ENCODE results near the gene GRK4. TPM values are rescaled to one million over a fixed set of nuclear protein-coding genes. Genes with fewer than 3 reads are reported as not detected.

GRK4 gene
- total RNA-seq, 3 donors from 2014 or later (not counting 1 experiment from before 2014, with no cell fraction given) = 2.0 to 6.4 (median 5.1) TPM

DNA sequence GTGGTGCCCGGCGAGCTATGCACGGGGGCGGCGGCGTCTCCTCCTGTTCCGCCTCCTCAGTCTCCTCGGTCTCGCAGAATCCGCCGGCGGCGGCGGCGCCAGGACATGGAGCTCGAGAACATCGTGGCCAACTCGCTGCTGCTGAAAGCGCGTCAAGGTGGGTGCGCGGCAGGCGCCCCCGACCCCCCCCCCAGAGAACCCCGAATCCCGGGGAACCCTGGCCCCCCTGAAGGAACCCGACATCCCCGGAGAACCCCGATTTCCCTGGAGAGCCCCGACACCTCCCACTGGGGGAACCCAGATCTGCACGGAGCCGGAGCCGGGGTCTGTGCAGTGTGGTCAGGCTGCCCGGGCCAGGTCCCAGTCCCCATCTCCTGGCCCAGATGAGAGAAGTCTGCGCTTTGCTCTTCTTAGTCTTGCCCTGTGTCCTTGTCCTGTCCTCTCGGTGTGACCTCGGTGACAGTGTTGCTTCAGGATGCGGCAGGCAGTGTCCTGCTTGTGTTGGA is 648 bp downstream of the GRK4 start:
- Histone ChIP-seq H3K36me3 (ENCODE audit: control insufficient read depth, insufficient read depth, low read length) (no peaks in the 10 kb centered on the region), H3K9me3 (ENCODE audit: control insufficient read depth, insufficient read depth, low read length) (no peaks in the 10 kb centered on the region), H3K4me1 (ENCODE audit: control insufficient read depth, insufficient read depth, low read length) (peaks cover 26% of the 10 kb centered on the region), H3K27ac (ENCODE audit: low read length) (no peak overlapping the region), H3K4me3 (ENCODE audit: low read length) (peak overlapping the region; percentile 50), H3K27me3 (ENCODE audit: control insufficient read depth, insufficient read depth, low read length) (no peaks in the 10 kb centered on the region)
- no peaks in the 10 kb centered on the region for H3K36me3 Mint-ChIP-seq
- H3K9me3 Mint-ChIP-seq = no peaks in the 10 kb centered on the region
- peak overlapping the region; percentile 91 for H3K4me3 Mint-ChIP-seq
- DNase-seq = no peak
- TF ChIP-seq CTCF (IDR thresholded peaks at IDR 0.05) = no peak
- peak overlapping the region; percentile 43 to 90 for H3K27ac Mint-ChIP-seq
- ATAC-seq = peak in 2 of 3 donors; percentile 20 to 27
- intact Hi-C loops (cut with micrococcal nuclease) = loop anchor here (2.0 to 10.0 kb wide), 4 partner anchors 29 to 545 kb away; partner anchors contain the start of genes CFAP99 and ZFYVE28
- peaks cover 28 to 42% of the 10 kb centered on the region in 2 donors for H3K4me1 Mint-ChIP-seq
- H3K27me3 Mint-ChIP-seq (ENCODE audit: low read depth in 2 of 2) = no peaks in the 10 kb centered on the region
- WGBS (ENCODE audit: insufficient coverage) = under 1% methylated on average over 38 of the region's 38 CpGs

- ATAC-seq (no peak), DNase-seq (no peak)
- Mint-ChIP-seq H3K36me3 (no peaks in the 10 kb centered on the region), H3K27me3 (ENCODE audit: low read depth in 2 of 2) (no peaks in the 10 kb centered on the region), H3K4me3 (peak overlapping the region; percentile 91), H3K4me1 (peaks cover 24 to 38% of the 10 kb centered on the region in 2 donors), H3K27ac (peak overlapping the region; percentile 43 to 90), H3K9me3 (no peaks in the 10 kb centered on the region)
- Histone ChIP-seq H3K4me3 (ENCODE audit: low read length) (no peak overlapping the region), H3K27me3 (ENCODE audit: control insufficient read depth, insufficient read depth, low read length) (no peaks in the 10 kb centered on the region), H3K4me1 (ENCODE audit: control insufficient read depth, insufficient read depth, low read length) (peaks cover 26% of the 10 kb centered on the region), H3K9me3 (ENCODE audit: control insufficient read depth, insufficient read depth, low read length) (no peaks in the 10 kb centered on the region), H3K36me3 (ENCODE audit: control insufficient read depth, insufficient read depth, low read length) (no peaks in the 10 kb centered on the region), H3K27ac (ENCODE audit: low read length) (no peak overlapping the region)
- WGBS (ENCODE audit: insufficient coverage) = 63% methylated on average over 5 of the region's 5 CpGs
- no peak for TF ChIP-seq CTCF (IDR thresholded peaks at IDR 0.05)
- intact Hi-C loops (cut with micrococcal nuclease) = loop anchor here (5.0 to 10.0 kb wide), 2 partner anchors 83 to 200 kb away; no protein-coding TSS in a partner anchor
These were observed 1.4 kb downstream of the GRK4 start for GRCh38 chr4:2964706-2965258.

DNA sequence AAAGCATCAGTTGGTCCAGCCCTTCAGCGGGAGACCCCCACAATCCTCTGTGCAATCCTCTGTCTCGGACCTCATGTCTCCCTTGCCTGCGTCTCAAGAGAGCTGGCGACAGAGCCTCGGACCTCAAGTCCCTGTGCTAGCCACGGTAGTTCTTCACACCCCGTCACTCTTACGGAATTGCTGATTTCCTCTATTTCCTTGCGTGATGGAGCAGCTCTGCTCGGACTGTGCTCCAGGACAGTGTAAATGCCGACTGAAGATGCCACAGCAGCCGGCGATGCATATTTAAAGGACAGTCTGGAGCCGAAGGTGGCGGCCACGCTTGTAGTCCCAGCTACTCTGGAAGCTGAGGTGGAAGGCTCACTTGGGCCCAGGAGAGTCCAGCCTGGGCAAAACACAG is 1.9 kb downstream of the GRK4 start:
- no peak overlapping the region for H3K27ac Mint-ChIP-seq
- Histone ChIP-seq H3K27me3 (ENCODE audit: control insufficient read depth, insufficient read depth, low read length) (no peaks in the 10 kb centered on the region), H3K4me3 (ENCODE audit: low read length) (no peak overlapping the region), H3K27ac (ENCODE audit: low read length) (no peak overlapping the region), H3K36me3 (ENCODE audit: control insufficient read depth, insufficient read depth, low read length) (no peaks in the 10 kb centered on the region), H3K9me3 (ENCODE audit: control insufficient read depth, insufficient read depth, low read length) (no peaks in the 10 kb centered on the region), H3K4me1 (ENCODE audit: control insufficient read depth, insufficient read depth, low read length) (peaks cover 26% of the 10 kb centered on the region)
- 96% methylated on average over 16 of the region's 16 CpGs for WGBS (ENCODE audit: insufficient coverage)
- H3K27me3 Mint-ChIP-seq (ENCODE audit: low read depth in 2 of 2) = no peaks in the 10 kb centered on the region
- H3K4me1 Mint-ChIP-seq = peaks cover 23 to 37% of the 10 kb centered on the region in 2 donors
- intact Hi-C loops (cut with micrococcal nuclease) = loop anchor here (10.0 kb wide), 1 partner anchor 200 kb away; no protein-coding TSS in a partner anchor
- no peaks in the 10 kb centered on the region for H3K9me3 Mint-ChIP-seq
- no peak for TF ChIP-seq CTCF (IDR thresholded peaks at IDR 0.05)
- H3K36me3 Mint-ChIP-seq = no peaks in the 10 kb centered on the region
- DNase-seq (no peak), ATAC-seq (no peak)
- H3K4me3 Mint-ChIP-seq = peak overlapping the region; percentile 91
